ENCODE results near the gene CCT8. TPM values are rescaled to one million over a fixed set of nuclear protein-coding genes. Genes with fewer than 3 reads are reported as not detected.

CCT8 gene, protein sequence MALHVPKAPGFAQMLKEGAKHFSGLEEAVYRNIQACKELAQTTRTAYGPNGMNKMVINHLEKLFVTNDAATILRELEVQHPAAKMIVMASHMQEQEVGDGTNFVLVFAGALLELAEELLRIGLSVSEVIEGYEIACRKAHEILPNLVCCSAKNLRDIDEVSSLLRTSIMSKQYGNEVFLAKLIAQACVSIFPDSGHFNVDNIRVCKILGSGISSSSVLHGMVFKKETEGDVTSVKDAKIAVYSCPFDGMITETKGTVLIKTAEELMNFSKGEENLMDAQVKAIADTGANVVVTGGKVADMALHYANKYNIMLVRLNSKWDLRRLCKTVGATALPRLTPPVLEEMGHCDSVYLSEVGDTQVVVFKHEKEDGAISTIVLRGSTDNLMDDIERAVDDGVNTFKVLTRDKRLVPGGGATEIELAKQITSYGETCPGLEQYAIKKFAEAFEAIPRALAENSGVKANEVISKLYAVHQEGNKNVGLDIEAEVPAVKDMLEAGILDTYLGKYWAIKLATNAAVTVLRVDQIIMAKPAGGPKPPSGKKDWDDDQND
- total RNA-seq = 104 TPM
- long read RNA-seq, transcript CCT8-201 (15 exons, 2,005 nt) = major isoform, 204 of 216 reads
- long read RNA-seq, partial matches to known transcripts = 5 of 216 reads
- long read RNA-seq, other reads (novel, unspliced or antisense) = 6 of 216 reads

- Histone ChIP-seq H3K36me3 (peaks cover 20% of the 10 kb centered on the region), H3K4me3 (peak within 1 kb of the TSS; percentile 98), H3K9me3 (replicated peaks) (no peaks in the 10 kb centered on the region), H3K27me3 (ENCODE audit: low read depth) (no peaks in the 10 kb centered on the region), H3K4me1 (peaks cover 53% of the 10 kb centered on the region), H3K27ac (replicated peaks) (peak within 1 kb of the TSS; percentile 92)
- DNase-seq = peak; percentile 99
- TF ChIP-seq, protein P1, sequence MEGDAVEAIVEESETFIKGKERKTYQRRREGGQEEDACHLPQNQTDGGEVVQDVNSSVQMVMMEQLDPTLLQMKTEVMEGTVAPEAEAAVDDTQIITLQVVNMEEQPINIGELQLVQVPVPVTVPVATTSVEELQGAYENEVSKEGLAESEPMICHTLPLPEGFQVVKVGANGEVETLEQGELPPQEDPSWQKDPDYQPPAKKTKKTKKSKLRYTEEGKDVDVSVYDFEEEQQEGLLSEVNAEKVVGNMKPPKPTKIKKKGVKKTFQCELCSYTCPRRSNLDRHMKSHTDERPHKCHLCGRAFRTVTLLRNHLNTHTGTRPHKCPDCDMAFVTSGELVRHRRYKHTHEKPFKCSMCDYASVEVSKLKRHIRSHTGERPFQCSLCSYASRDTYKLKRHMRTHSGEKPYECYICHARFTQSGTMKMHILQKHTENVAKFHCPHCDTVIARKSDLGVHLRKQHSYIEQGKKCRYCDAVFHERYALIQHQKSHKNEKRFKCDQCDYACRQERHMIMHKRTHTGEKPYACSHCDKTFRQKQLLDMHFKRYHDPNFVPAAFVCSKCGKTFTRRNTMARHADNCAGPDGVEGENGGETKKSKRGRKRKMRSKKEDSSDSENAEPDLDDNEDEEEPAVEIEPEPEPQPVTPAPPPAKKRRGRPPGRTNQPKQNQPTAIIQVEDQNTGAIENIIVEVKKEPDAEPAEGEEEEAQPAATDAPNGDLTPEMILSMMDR (IDR thresholded peaks at IDR 0.05; ENCODE audit: borderline replicate concordance) = no peak
- intact Hi-C loops (cut with micrococcal nuclease) = no loop called here
Measured at GRCh38 chr21:29073222-29074006, at the start of gene CCT8. Gene CCT8, minus strand, starts transcription at chr21:29073648. Its CDS starts 58 bp downstream, at chr21:29073590.

GRCh38 chr21:29121759-29122158 lies 48.3 kb upstream of the CCT8 start:
- H3K9me3 ChIP-seq (replicated peaks) = no peaks in the 10 kb centered on the region
- TF ChIP-seq, protein P1 (IDR thresholded peaks at IDR 0.05; ENCODE audit: borderline replicate concordance) = no peak
- intact Hi-C loops (cut with micrococcal nuclease) = no loop called here
- no peak for DNase-seq
- no peak overlapping the region for H3K4me3 ChIP-seq
- no peaks in the 10 kb centered on the region for H3K4me1 ChIP-seq
- H3K27me3 ChIP-seq (ENCODE audit: low read depth) = no peaks in the 10 kb centered on the region
- no peaks in the 10 kb centered on the region for H3K36me3 ChIP-seq
- no peak overlapping the region for H3K27ac ChIP-seq (replicated peaks)

- H3K27ac ChIP-seq (replicated peaks) = no peak overlapping the region
- no peaks in the 10 kb centered on the region for H3K4me1 ChIP-seq
- no peak overlapping the region for H3K4me3 ChIP-seq
- TF ChIP-seq, protein P1 (IDR thresholded peaks at IDR 0.05; ENCODE audit: borderline replicate concordance) = no peak
- intact Hi-C loops (cut with micrococcal nuclease) = no loop called here
- no peaks in the 10 kb centered on the region for H3K36me3 ChIP-seq
- no peaks in the 10 kb centered on the region for H3K9me3 ChIP-seq (replicated peaks)
- DNase-seq = no peak
- H3K27me3 ChIP-seq (ENCODE audit: low read depth) = no peaks in the 10 kb centered on the region
Measured at GRCh38 chr21:29117372-29117955, 44.0 kb upstream of the CCT8 start.

- H3K9me3 ChIP-seq (replicated peaks) = no peaks in the 10 kb centered on the region
- H3K27ac ChIP-seq (replicated peaks) = no peak overlapping the region
- H3K27me3 ChIP-seq (ENCODE audit: low read depth) = no peaks in the 10 kb centered on the region
- H3K4me3 ChIP-seq = no peak overlapping the region
- intact Hi-C loops (cut with micrococcal nuclease) = no loop called here
- no peaks in the 10 kb centered on the region for H3K4me1 ChIP-seq
- TF ChIP-seq, protein P1 (IDR thresholded peaks at IDR 0.05; ENCODE audit: borderline replicate concordance) = no peak
- no peaks in the 10 kb centered on the region for H3K36me3 ChIP-seq
- DNase-seq = no peak
Measured at GRCh38 chr21:29115899-29116298, 42.5 kb upstream of the CCT8 start.

All from left ventricle myocardium inferior (tissue), 1 donor.